HUES48 (cell line): ENCODE data around the gene KNTC1.

Source experiments
- H3K27ac ChIP-seq: one replicate; pipeline ENCODE4 v1.7.0; 2013; ENCODE audit warnings: low read depth, low read length, inconsistent platforms
- H3K27me3 ChIP-seq: 2 replicates; pipeline ENCODE4 v1.6.1; 2013; ENCODE audit warnings: mild to moderate bottlenecking, low read length; ENCODE audit not compliant: control insufficient read depth, insufficient read depth
- H3K36me3 ChIP-seq: 2 replicates; pipeline ENCODE4 v1.6.1; 2013; ENCODE audit warnings: low read length; ENCODE audit not compliant: control insufficient read depth, insufficient read depth
- H3K4me1 ChIP-seq: 2 replicates; pipeline ENCODE4 v1.6.1; 2013; ENCODE audit warnings: mild to moderate bottlenecking, low read length; ENCODE audit not compliant: control insufficient read depth, insufficient read depth
- H3K4me3 ChIP-seq: 2 replicates; pipeline ENCODE4 v1.5.1; 2013; ENCODE audit warnings: mild to moderate bottlenecking, low read depth, low read length
- H3K9ac ChIP-seq: 2 replicates; pipeline ENCODE4 v1.6.1; 2013; ENCODE audit warnings: mild to moderate bottlenecking, low read depth, low read length, moderate library complexity
- H3K9me3 ChIP-seq: 2 replicates; pipeline ENCODE4 v1.6.1; 2013; ENCODE audit warnings: low read length; ENCODE audit not compliant: control insufficient read depth, insufficient read depth

Gene KNTC1

DNA sequence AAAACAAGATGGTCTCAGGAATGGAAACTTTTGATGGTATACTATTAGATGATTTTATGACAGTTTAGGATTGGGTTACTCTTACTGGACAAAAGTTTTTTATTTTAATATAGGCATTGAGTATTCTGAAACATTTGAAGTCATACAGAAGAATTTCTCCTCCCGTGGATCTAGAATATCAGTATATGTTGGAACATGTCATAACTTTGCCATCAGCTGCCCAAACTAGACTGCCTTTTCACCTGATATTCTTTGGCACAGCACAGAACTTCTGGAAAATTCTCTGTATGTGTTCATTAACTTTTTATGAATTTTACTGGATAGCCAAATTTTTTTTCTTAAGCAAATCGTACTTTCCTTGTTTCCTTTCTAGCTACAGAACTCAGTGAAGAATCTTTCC lies 75.4 kb downstream of the KNTC1 start:
- Histone ChIP-seq H3K36me3 (peaks cover 82% of the 10 kb centered on the region), H3K4me3 (no peak overlapping the region), H3K9me3 (no peaks in the 10 kb centered on the region), H3K4me1 (no peaks in the 10 kb centered on the region), H3K27ac (no peak overlapping the region), H3K27me3 (no peaks in the 10 kb centered on the region), H3K9ac (no peak overlapping the region)

DNA sequence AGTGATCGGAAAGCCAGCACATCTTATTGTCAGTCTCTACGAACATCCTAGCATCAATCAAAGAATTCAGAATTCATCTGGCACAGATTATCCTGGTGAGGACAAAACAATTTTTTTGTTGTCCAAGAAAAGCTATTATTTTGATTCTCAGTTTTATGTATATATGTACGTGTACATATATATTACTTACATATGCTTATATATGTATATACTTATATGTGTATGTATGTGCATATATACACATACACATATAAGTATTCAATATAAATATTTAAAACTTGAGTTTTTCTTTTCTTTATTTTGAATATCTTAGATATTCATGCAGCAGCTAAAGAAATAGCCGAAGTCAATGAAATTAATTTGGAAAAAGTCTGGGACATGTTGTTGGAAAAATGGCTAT lies 77.9 kb downstream of the KNTC1 start:
- H3K27me3 ChIP-seq, result no peaks in the 10 kb centered on the region
- no peak overlapping the region for H3K4me3 ChIP-seq
- H3K4me1 ChIP-seq, result no peaks in the 10 kb centered on the region
- no peak overlapping the region for H3K27ac ChIP-seq
- H3K9ac ChIP-seq, result no peak overlapping the region
- peaks cover 86% of the 10 kb centered on the region for H3K36me3 ChIP-seq
- H3K9me3 ChIP-seq, result no peaks in the 10 kb centered on the region

DNA sequence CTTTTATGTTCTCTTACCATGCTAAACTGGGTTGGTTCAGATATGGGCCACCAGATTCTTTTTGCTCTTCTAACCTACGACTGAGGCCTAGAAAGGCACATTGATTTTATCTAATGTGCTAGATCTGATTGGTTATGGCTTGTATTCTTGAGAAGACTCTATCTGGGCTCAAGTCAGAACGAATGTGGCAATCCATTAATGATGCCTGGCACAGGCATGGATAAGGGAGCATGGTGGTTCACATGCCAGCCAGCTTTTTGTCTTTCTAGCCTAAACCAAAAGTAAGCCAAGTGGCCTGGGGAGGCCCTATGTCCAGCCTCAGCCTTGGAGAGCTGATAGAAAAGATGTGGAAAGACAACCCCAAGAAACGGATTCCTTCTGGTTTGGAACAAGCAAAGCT lies 82.7 kb downstream of the KNTC1 start:
- no peaks in the 10 kb centered on the region for H3K9me3 ChIP-seq
- H3K27ac ChIP-seq, result no peak overlapping the region
- H3K36me3 ChIP-seq, result peaks cover 89% of the 10 kb centered on the region
- no peak overlapping the region for H3K4me3 ChIP-seq
- no peaks in the 10 kb centered on the region for H3K27me3 ChIP-seq
- no peaks in the 10 kb centered on the region for H3K4me1 ChIP-seq
- no peak overlapping the region for H3K9ac ChIP-seq

DNA sequence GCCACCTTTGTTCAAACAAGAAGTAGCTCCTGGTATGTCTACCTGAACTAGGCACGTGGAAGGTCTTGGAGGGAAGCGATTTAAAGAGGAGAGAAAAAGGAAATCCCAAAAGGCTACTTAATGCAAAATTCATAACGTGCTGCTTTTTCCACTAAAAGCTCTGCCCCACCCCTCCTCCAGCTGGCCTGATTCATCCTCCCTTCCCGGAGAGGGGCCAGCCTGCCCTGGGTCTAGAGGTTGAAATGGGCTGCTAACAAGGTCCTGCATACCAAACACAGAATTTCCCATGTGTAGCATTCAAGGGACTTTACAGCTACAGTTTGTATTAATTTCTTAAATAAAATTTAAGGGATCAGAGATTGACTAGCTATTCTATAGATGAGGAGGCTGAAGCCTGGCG lies 83.2 kb downstream of the KNTC1 start:
- H3K27ac ChIP-seq, result no peak overlapping the region
- H3K27me3 ChIP-seq, result no peaks in the 10 kb centered on the region
- no peaks in the 10 kb centered on the region for H3K4me1 ChIP-seq
- no peak overlapping the region for H3K4me3 ChIP-seq
- no peaks in the 10 kb centered on the region for H3K9me3 ChIP-seq
- H3K9ac ChIP-seq, result no peak overlapping the region
- peaks cover 89% of the 10 kb centered on the region for H3K36me3 ChIP-seq

DNA sequence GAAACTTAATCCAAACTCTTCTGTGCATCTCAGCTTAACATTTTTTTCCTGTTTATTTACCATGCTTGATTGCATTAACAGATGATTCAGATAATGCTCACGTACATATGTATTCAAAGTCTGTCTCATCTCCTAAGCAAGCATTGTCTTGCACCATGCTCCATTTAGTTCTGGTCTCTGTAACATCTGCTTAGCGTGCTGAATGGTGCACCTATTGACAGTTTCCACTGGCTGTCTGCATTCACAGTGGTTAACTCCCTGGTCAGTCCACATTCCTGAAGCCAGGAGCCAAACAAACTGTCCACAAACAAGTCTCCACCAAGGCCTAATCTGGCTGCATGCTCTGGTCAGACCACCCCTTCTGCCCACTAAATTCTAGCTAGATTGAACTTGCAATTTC lies 83.9 kb downstream of the KNTC1 start:
- H3K9ac ChIP-seq, result no peak overlapping the region
- peaks cover 90% of the 10 kb centered on the region for H3K36me3 ChIP-seq
- H3K27me3 ChIP-seq, result no peaks in the 10 kb centered on the region
- no peaks in the 10 kb centered on the region for H3K9me3 ChIP-seq
- no peak overlapping the region for H3K27ac ChIP-seq
- H3K4me3 ChIP-seq, result no peak overlapping the region
- no peaks in the 10 kb centered on the region for H3K4me1 ChIP-seq

DNA sequence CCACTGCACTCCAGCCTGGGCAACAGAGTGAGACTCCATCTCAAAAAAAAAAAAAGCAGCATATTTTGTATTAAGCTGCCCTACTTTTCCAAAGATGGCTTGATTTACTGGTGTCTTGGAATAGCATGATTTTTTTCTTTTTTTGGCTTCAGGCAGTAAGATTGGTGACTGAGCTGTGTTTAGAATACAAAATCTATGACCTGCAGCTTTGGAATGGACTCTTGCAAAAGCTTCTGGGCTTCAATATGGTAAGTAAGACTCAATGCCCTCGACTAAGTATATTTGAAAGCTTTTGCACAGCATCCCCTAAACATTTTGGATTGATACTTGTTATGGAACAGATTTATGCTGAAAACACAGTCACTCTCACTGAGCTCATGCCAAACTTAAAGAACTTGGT lies 87.8 kb downstream of the KNTC1 start:
- peaks cover 92% of the 10 kb centered on the region for H3K36me3 ChIP-seq
- no peak overlapping the region for H3K4me3 ChIP-seq
- no peaks in the 10 kb centered on the region for H3K27me3 ChIP-seq
- H3K27ac ChIP-seq, result no peak overlapping the region
- H3K4me1 ChIP-seq, result no peaks in the 10 kb centered on the region
- H3K9me3 ChIP-seq, result no peaks in the 10 kb centered on the region
- H3K9ac ChIP-seq, result no peak overlapping the region

DNA sequence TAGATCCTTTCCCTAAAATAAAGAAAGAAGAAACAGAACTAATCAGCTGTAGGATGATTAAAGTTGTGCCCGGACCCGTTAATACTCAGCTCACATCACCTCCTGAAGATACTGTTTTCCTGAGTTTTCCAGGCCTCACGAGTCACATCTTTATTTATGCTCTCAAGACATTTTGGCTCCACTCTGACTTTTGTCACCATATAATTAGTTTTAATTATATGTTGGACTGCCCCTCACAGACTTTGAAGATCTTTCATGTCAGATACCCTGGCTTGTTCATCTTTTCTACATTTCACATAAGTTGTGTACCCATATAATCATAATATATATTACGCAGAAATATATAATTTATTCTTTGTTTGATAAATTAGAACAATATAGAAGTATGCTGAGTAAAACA lies 88.7 kb downstream of the KNTC1 start:
- Histone ChIP-seq H3K9ac (no peak overlapping the region), H3K9me3 (no peaks in the 10 kb centered on the region), H3K36me3 (peaks cover 92% of the 10 kb centered on the region), H3K4me3 (no peak overlapping the region), H3K27me3 (no peaks in the 10 kb centered on the region), H3K27ac (no peak overlapping the region), H3K4me1 (no peaks in the 10 kb centered on the region)

DNA sequence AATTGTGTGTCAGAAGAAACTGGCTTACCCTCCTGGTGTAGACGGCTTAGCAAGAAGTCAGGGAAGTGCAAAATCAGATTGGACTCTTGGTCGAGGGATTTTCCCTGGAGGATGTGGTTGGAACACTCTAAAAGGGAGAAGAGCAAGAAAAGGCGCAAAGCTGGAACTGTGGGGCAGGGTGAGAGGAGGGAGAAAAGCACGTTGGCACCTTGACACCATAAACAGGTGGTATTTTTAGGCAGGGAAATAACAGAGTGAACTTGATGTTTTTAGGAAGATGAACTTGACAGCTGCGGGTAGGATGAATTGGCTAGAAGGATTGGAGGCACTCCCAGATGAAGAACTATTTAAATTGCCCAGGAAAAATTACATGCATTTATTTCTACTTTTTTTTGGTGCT lies 108.4 kb downstream of the KNTC1 start:
- Histone ChIP-seq H3K36me3 (peaks cover 20% of the 10 kb centered on the region; the same call in 1 of the 2 replicates), H3K4me1 (no peaks in the 10 kb centered on the region), H3K9me3 (no peaks in the 10 kb centered on the region), H3K27ac (no peak overlapping the region), H3K4me3 (no peak overlapping the region), H3K9ac (no peak overlapping the region; the same call in 1 of the 2 replicates), H3K27me3 (no peaks in the 10 kb centered on the region)

DNA sequence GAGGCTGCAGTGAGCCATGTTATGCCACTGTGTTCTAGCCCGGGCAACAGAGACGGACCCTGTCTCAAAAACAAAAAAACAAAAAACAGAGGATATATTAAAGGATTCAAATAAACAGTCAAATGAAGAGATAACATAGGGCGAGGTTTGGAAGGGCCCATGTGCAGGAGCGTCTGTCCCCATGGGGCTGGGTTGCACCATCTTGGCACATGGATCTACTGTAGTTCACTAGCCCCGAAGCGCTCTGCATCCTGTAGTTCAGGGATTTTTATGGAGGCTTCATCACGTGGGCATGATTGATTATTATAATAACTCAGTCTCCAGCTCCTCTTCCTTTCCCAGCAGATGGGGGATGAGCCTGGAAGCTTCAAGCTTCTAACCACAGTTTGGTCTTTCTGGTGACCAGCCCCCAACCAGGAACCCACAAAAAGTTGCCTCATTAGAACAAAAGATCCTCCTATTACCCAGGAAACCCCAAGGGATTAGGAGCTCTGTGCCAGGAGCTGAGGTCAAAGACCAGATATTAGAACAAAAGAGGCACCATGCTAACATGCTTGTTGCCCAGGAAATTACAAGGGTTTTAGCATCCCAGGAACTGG lies 116.3 kb downstream of the KNTC1 start:
- H3K9ac ChIP-seq, result no peak overlapping the region
- H3K4me1 ChIP-seq, result peaks cover 13% of the 10 kb centered on the region
- no peaks in the 10 kb centered on the region for H3K9me3 ChIP-seq

DNA sequence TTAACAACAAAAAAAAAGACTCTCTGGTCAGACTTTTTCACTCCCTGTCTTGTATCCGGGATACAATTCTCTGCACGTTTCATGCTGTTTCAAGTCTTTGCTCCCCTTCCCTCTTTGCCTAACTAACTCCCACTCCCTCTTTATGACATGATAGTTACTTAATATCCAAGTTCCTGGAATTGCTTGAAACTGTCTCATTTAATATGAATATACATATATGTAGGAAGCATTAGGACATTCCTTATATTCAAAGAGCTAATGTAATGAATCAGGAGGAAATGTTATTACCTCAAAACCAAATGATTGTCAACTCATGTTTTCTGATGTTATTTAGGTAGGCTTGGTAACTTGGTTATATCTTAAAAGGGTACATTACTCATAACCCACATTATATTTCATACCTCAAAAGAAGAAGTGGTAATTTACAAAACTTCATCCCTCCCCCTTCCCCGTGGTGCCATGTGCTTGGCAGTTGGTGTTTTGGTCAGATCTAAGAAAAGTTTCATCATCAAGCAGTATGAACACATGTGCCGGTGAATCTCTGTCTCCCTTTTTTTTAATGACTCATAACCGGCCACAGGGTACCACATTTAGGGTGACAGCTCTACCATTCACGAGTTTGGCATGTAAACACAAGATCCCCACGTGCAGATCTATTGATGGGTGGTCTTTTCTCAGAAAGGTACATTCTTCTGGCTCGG lies 119.6 kb downstream of the KNTC1 start:
- Histone ChIP-seq H3K9me3 (no peaks in the 10 kb centered on the region), H3K9ac (no peak overlapping the region), H3K4me3 (no peak overlapping the region), H3K36me3 (no peaks in the 10 kb centered on the region), H3K4me1 (peaks cover 13% of the 10 kb centered on the region), H3K27me3 (no peaks in the 10 kb centered on the region), H3K27ac (no peak overlapping the region)

More for the DNA sequence above, 116.3 kb downstream of the KNTC1 start:
- Histone ChIP-seq H3K4me3 (no peak overlapping the region), H3K27ac (peak overlapping the region; percentile 46), H3K36me3 (no peaks in the 10 kb centered on the region), H3K27me3 (no peaks in the 10 kb centered on the region)

DNA sequence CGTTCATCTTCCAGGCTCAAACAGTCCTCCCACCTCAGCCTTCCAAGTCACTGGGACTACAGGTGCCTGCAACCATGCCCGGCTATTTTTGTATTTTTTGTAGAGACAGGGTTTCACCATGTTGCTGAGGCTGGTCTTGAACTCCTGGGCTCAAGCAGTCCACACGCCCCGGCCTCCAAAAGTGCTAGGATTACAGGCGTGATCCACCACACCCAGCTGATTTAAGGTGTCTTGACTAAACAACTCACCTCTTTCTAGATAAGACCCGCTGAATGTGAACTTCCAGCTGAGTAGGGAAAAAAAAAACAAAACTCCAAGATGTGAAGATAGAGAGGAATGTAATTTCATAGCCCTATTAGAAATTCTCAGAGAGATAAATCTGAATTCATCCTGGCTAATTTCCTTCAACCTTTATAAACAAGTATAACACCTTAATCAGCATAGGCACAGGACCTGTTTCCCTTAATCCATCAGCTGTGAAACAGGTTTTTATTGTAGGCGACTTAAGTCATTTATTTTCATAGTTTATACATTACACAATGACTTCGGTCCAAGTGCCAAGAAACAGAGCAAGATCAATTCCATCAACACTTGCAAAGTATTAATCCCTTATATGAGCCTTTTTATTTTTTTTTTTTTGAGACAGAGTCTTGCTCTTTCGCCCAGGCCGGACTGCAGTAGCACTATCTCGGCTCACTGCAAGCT lies 124.6 kb downstream of the KNTC1 start:
- H3K9ac ChIP-seq, result no peak overlapping the region
- no peaks in the 10 kb centered on the region for H3K4me1 ChIP-seq
- H3K27ac ChIP-seq, result no peak overlapping the region

More for the DNA sequence above, 124.6 kb downstream of the KNTC1 start:
- Histone ChIP-seq H3K9me3 (no peaks in the 10 kb centered on the region), H3K4me3 (no peak overlapping the region), H3K36me3 (no peaks in the 10 kb centered on the region), H3K27me3 (no peaks in the 10 kb centered on the region)
